Hindlimb muscle (tissue), 1 donor: ENCODE results near the gene FREM3. TPM values are rescaled to one million over a fixed set of nuclear protein-coding genes. Genes with fewer than 3 reads are reported as not detected.
"Not testable (repeated sequence)": the region's sequence is repeated elsewhere in the genome, so short reads cannot be mapped to it uniquely, and the experiment has no call there.

ENCODE experiments used
- DNase-seq: peaks from one replicate; pipeline ENCODE4 v3.0.0-alpha.2; 2013
- polyA plus RNA-seq: library from polyadenylated mRNA; unstranded; fragments of 120-200 nt; gene quantifications from one replicate; pipeline ENCODE4 v1.2.1, GENCODE V29; 2013; ENCODE audit not compliant: insufficient read length

The FREM3 gene
- polyA plus RNA-seq, result 0.49 TPM

GRCh38 chr4:143700416-143701352 is at the start of gene FREM3:
Gene FREM3, minus strand, starts transcription at chr4:143700675. Its CDS starts 0 bp downstream, at chr4:143700675.
- DNase-seq, result no peak

GRCh38 chr4:143745874-143746273 is 45.4 kb upstream of the FREM3 start:
- DNase-seq, result no peak

GRCh38 chr4:143743591-143743990 is 43.1 kb upstream of the FREM3 start:
- no peak for DNase-seq

- DNase-seq, result no peak
Observed at GRCh38 chr4:143742834-143743233, 42.4 kb upstream of the FREM3 start.

- DNase-seq, result no peak
Observed at GRCh38 chr4:143736861-143737260, 36.4 kb upstream of the FREM3 start.

GRCh38 chr4:143736061-143736460 is 35.6 kb upstream of the FREM3 start:
- not testable (repeated sequence) for DNase-seq

- no peak for DNase-seq
Observed at GRCh38 chr4:143728166-143728565, 27.7 kb upstream of the FREM3 start.

GRCh38 chr4:143726714-143727113 is 26.2 kb upstream of the FREM3 start:
- no peak for DNase-seq

- DNase-seq, result no peak
Observed at GRCh38 chr4:143721317-143721716, 20.8 kb upstream of the FREM3 start.

GRCh38 chr4:143718748-143719147 is 18.3 kb upstream of the FREM3 start:
- not testable (repeated sequence) for DNase-seq

- DNase-seq, result no peak
Observed at GRCh38 chr4:143713955-143714625, 13.6 kb upstream of the FREM3 start.

- DNase-seq, result no peak
Observed at GRCh38 chr4:143713553-143713952, 13.1 kb upstream of the FREM3 start.

GRCh38 chr4:143712155-143712550 is 11.7 kb upstream of the FREM3 start:
- DNase-seq, result no peak

- DNase-seq, result no peak
Observed at GRCh38 chr4:143711543-143712154, 11.2 kb upstream of the FREM3 start.

GRCh38 chr4:143701365-143701764 is 890 bp upstream of the FREM3 start:
- DNase-seq, result no peak

GRCh38 chr4:143700046-143700415 is 444 bp downstream of the FREM3 start:
- peak; percentile 23 for DNase-seq

- DNase-seq, result no peak
Observed at GRCh38 chr4:143699331-143700045, 987 bp downstream of the FREM3 start.

GRCh38 chr4:143693856-143694255 is 6.6 kb downstream of the FREM3 start:
- DNase-seq, result no peak

- no peak for DNase-seq
Observed at GRCh38 chr4:143692241-143692640, 8.2 kb downstream of the FREM3 start.

GRCh38 chr4:143679434-143679833 is 21.0 kb downstream of the FREM3 start:
- no peak for DNase-seq

- DNase-seq, result not testable (repeated sequence)
Observed at GRCh38 chr4:143673629-143674028, 26.8 kb downstream of the FREM3 start.

- DNase-seq, result no peak
Observed at GRCh38 chr4:143668930-143669552, 31.4 kb downstream of the FREM3 start.
